GM12878 (cell line): ENCODE results near the gene THEM4. TPM values are rescaled to one million over a fixed set of nuclear protein-coding genes. Genes with fewer than 3 reads are reported as not detected.

Experiments used
- ATF3 ChIP-seq: IDR thresholded peaks from 2 replicates; pipeline ENCODE4 v1.6.1; 2011; ENCODE audit warnings: low read depth, mild to moderate bottlenecking, low read length, moderate library complexity, borderline replicate concordance; ENCODE audit errors: extremely low read depth
- BCL3 ChIP-seq: IDR thresholded peaks from 2 replicates; pipeline ENCODE4 v1.6.1; 2011; ENCODE audit warnings: borderline replicate concordance, low read depth, mild to moderate bottlenecking, moderate library complexity, low read length; ENCODE audit not compliant: insufficient read depth, poor library complexity, severe bottlenecking
- BCLAF1 ChIP-seq: fragments of 450-650 bp; IDR thresholded peaks from 2 replicates; pipeline ENCODE4 v1.6.1; 2017; ENCODE audit warnings: antibody characterized with exemption, mild to moderate bottlenecking, moderate library complexity
- CBX3 ChIP-seq: fragments of 200-600 bp; sonication (generic); IDR thresholded peaks from 2 replicates; pipeline ENCODE4 v1.6.1; 2016; ENCODE audit warnings: low read depth, borderline replicate concordance
- CEBPB ChIP-seq, 2 experiments: fragments of 150-350 bp in 1 of 2; IDR thresholded peaks; 2 replicates each; pipeline ENCODE4 v1.6.1; 2012 to 2014; ENCODE audit warnings: low read depth in 2 of 2, low read length in 2 of 2, borderline replicate concordance in 1 of 2, inconsistent platforms in 1 of 2
- E4F1 ChIP-seq: fragments of 450-650 bp; IDR thresholded peaks from 2 replicates; pipeline ENCODE4 v1.6.1; 2018; ENCODE audit warnings: borderline replicate concordance, mild to moderate bottlenecking; ENCODE audit not compliant: partially characterized antibody
- EGR1 ChIP-seq, 2 experiments: IDR thresholded peaks; 1 replicate in 1 of 2; 2 replicates in 1 of 2; pipeline ENCODE4 v1.6.1; 2011 to 2012; ENCODE audit warnings: low read depth in 2 of 2, low read length in 2 of 2, borderline replicate concordance in 1 of 2, mild to moderate bottlenecking in 1 of 2, moderate library complexity in 1 of 2
- ESRRA ChIP-seq: IDR thresholded peaks from 2 replicates; pipeline ENCODE4 v1.6.1; 2012; ENCODE audit warnings: mild to moderate bottlenecking, low read length, improper control_type of control experiment
- ETV6 ChIP-seq, 2 experiments: fragments of 450-650 bp in 1 of 2; IDR thresholded peaks in 1 of 2; conservative IDR thresholded peaks in 1 of 2; 2 replicates each; pipeline ENCODE4 v1.6.1; 2014; ENCODE audit warnings: antibody characterized with exemption in 1 of 2, borderline replicate concordance in 1 of 2, low read depth in 1 of 2, mild to moderate bottlenecking in 1 of 2, moderate library complexity in 1 of 2
- HCFC1 ChIP-seq: fragments of 150-350 bp; IDR thresholded peaks from 2 replicates; pipeline ENCODE4 v1.6.1; 2014; ENCODE audit warnings: low read length
- IRF3 ChIP-seq: fragments of 450-650 bp; IDR thresholded peaks from 2 replicates; pipeline ENCODE4 v1.6.1; 2014; ENCODE audit warnings: mild to moderate bottlenecking
- SRF ChIP-seq, 2 experiments: IDR thresholded peaks; 2 replicates each; pipeline ENCODE4 v1.6.1; 2011; ENCODE audit warnings: low read depth in 2 of 2, low read length in 2 of 2, mild to moderate bottlenecking in 1 of 2, moderate library complexity in 1 of 2
- STAT1 ChIP-seq: fragments of 450-650 bp; conservative IDR thresholded peaks from 2 replicates; pipeline ENCODE4 v1.6.1; 2014; ENCODE audit warnings: antibody characterized with exemption, mild to moderate bottlenecking
- SUPT20H ChIP-seq: IDR thresholded peaks from 2 replicates; pipeline ENCODE4 v1.6.1; 2011; ENCODE audit warnings: low read depth, mild to moderate bottlenecking, low read length, moderate library complexity, borderline replicate concordance; ENCODE audit not compliant: control insufficient read depth
- ZBED1 ChIP-seq: IDR thresholded peaks from 2 replicates; pipeline ENCODE4 v1.6.1; 2016; ENCODE audit warnings: borderline replicate concordance
- ZBTB33 ChIP-seq: fragments of 450-650 bp; IDR thresholded peaks from 2 replicates; pipeline ENCODE4 v1.6.1; 2017; ENCODE audit warnings: mild to moderate bottlenecking
- polyA plus RNA-seq, 11 experiments: library from polyadenylated mRNA; depleted of rRNA in 4 of 11; unstranded in 6 of 11; stranded (reverse) in 5 of 11; fragments of >200 nt; fragmentation: Nextera tagmentation in 4 of 11; fragmentation: Illumina TruSeq in 1 of 11; extraction: Ambion mirVana in 4 of 11; extraction: Trizol in 1 of 11; gene quantifications; 1 replicate in 1 of 11; 2 replicates in 10 of 11; pipeline versions ENCODE4 v1.2.1 to v1.2.3, GENCODE V29; 2011 to 2016; ENCODE audit warnings: inconsistent platforms in 2 of 11, missing spikeins in 2 of 11, low read depth in 1 of 11
- total RNA-seq, 4 experiments: library from RNA; depleted of rRNA in 3 of 4; stranded (reverse); fragments of >200 nt in 3 of 4; fragmentation: Illumina TruSeq in 1 of 4; extraction: Trizol in 1 of 4; gene quantifications; 2 replicates each; pipeline versions ENCODE4 v1.2.1 to v1.2.3, GENCODE V29; 2013 to 2021

The THEM4 gene
- total and polyA plus RNA-seq, 10 of the 15 experiments (the other 5 are each of a cell fraction or from before 2014, with no cell fraction given) = 3.4 to 30.8 (median 17.9) TPM

- TF ChIP-seq ZBED1 = no peak
- TF ChIP-seq ATF3 = no peak
- TF ChIP-seq CEBPB (IDR thresholded peaks at IDR 0.05; ENCODE audit: borderline replicate concordance in 1 of 2, low read depth in 2 of 2, low read length in 2 of 2) = no peak
- no peak for TF ChIP-seq BCLAF1
- peak; percentile 64 for TF ChIP-seq E4F1
- TF ChIP-seq ESRRA = no peak
- no peak for TF ChIP-seq IRF3
- no peak for TF ChIP-seq BCL3
- TF ChIP-seq CBX3 = no peak
- no peak for TF ChIP-seq ETV6 (conservative IDR thresholded peaks at IDR 0.05 in 1 of 2, IDR thresholded peaks at IDR 0.05 in 1 of 2; ENCODE audit: borderline replicate concordance in 1 of 2, low read depth in 1 of 2)
- peak; percentile 5 to 32; a peak in 1 of 4 replicates for TF ChIP-seq SRF (IDR thresholded peaks at IDR 0.05; ENCODE audit: low read depth in 2 of 2, low read length in 2 of 2)
- TF ChIP-seq SUPT20H = no peak
- no peak; a peak in 1 of 3 replicates for TF ChIP-seq EGR1 (IDR thresholded peaks at IDR 0.05; ENCODE audit: borderline replicate concordance in 1 of 2, low read depth in 2 of 2, low read length in 2 of 2)
- TF ChIP-seq HCFC1 = peak; percentile 74
- no peak for TF ChIP-seq ZBTB33
- no peak for TF ChIP-seq STAT1
Observed at GRCh38 chr1:151909167-151910149, at the start of gene THEM4 (continued).
